ENCODE data around the gene CTSF.

Gene CTSF

DNA sequence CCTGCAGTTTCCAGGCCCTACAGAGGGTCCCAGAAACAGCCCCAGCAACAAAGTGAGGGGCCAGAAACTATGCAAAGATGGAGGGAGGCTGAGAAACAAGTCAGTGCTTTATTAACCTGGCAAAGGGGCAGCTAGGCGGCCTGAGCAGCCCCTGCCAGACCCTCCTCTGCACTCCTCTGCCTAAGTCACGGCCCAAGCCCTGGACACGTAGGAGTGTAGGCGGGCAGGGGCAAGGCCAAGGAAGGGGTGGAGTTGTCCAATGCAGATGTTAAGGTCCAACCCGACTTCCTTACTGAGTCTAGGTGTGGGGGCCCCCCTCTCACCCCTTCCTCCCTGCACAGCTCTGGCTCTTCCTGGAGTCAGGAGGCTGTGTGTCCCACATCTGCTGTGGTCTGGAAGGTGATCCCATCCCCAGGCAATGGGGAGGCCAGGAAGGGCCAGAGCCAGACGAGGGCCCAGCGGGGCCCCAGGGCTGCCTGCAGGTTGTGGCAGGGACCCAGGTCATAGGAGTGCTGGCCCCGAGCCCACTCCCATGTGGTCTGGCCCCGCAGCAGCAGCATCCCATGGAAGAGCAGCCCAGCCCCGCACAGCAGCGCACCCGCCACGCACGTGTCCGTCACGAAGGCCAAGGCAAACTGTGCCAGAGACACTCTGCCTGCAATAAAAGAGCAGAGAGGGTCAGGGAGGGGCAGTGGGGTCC lies 29.1 kb downstream of the CTSF start:
- DNase-seq (ENCODE audit: low read depth in 3 of 3) = no peak

DNA sequence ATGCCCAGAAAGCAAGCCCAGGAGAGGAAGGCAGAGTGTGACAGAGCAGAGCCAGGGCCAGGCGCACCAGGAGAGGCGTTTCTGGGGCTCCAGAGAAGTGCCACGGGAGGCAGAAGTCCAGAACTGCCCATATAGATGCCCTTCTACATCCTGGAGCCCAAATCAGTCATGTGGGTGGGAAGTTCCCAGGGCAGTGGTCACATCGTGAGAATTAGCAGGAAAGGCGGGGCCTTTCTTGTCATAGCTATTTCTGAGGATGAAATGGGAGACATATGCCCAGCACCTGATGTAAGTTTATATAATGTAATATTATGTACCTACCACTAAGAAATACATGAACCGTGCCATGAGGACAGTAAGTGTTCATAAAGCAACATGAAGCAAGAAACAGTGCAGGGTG lies 35.6 kb downstream of the CTSF start:
- DNase-seq (ENCODE audit: low read depth in 3 of 3) = no peak

DNA sequence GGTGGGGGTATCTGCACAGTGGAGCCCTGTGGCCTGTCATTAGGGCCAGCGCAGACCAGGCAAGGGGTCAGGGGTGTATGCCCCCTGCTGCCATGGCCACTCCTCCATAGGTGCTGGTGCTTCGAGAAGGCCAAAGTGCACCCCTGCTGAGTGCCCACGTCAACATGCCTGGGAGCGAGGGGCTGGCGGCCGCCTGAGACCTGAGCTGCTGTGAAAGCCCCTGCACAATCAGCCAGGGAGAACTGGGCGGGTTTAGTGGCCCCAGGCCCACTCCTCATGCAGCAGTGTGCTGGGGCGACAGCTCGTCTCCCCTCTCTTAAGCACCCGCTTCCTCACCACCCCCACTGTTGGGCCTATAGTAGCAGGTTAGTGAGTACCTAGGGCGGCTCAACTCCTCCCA lies 36.6 kb downstream of the CTSF start:
- DNase-seq (ENCODE audit: low read depth in 3 of 3) = no peak

DNA sequence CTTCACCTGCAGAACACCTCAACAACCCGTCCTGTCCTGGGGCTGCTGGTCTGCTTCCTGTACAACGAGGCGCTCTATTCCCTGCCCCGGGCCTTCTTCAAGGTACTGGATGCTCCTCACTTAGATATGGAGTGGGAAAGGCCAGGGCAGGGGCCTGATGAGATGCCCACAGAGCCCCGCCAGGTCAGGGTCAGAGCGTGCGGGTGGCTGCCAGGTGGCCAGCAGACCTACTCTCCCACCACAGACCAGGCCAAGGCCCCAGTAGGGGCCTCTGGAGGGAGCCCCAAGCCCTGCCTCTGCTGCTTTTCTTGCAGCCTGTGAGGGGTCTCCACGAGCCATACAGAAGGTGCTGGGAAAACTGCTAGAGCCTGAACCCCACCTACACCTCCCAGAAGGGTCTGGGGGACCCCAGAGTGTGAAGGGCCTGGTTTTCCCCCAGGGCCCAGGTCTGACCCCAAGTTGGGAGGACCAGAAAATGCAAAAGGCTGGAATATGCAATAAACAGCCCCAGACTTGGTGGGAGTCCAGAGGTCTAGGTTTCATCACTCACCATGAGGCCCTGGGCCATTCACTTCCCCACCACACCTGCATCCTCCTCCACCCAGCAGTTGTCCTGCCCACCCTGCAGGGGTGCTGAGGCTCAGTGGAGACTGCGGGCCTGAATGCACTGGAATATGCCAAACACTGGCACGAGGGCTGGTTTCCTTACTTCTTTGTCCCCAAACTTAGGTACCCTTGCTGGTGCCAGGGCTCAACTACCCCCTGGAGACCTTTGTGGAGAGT lies 37.3 kb downstream of the CTSF start:
- DNase-seq (ENCODE audit: low read depth in 3 of 3) = no peak

DNA sequence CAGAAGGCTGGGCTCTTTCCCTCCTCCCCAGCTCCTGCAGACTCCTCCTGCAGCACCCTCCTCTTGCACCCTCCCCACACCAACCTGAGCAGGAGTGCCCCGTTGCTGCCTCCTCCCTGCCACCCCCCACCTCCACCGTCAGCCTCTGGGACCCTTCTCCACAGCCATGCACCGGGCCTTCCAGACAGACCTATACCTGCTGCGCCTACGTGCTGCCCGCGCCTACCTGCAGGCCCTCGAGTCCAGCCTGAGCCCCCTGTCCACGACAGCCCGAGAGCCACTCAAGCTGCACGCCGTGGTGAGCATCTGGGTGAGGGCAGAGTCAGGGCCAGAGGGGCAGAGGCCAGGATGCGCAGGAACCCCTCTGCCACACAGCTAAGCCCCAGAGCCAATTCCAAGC lies 38.8 kb downstream of the CTSF start:
- DNase-seq (ENCODE audit: low read depth in 3 of 3) = no peak

DNA sequence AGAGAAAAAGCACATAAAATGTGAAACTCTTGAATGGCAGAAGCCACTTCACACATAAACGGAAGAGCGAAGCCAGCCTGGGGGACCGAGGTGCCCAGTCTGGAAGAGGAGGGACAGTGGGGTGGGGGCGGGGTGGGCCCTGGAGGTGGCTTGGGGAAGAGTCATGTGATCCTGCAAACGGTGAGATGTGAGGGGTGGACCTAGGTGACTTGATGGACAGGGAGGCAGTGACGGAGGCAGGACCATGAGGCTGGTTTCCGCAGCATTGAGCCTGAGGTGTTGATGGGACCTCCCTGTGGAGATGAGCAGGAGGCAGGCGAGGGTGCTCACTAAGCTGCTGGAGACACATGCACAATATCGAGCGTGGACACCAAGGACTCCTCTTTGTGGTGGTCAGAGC lies 39.3 kb downstream of the CTSF start:
- no peak for DNase-seq (ENCODE audit: low read depth in 3 of 3)

DNA sequence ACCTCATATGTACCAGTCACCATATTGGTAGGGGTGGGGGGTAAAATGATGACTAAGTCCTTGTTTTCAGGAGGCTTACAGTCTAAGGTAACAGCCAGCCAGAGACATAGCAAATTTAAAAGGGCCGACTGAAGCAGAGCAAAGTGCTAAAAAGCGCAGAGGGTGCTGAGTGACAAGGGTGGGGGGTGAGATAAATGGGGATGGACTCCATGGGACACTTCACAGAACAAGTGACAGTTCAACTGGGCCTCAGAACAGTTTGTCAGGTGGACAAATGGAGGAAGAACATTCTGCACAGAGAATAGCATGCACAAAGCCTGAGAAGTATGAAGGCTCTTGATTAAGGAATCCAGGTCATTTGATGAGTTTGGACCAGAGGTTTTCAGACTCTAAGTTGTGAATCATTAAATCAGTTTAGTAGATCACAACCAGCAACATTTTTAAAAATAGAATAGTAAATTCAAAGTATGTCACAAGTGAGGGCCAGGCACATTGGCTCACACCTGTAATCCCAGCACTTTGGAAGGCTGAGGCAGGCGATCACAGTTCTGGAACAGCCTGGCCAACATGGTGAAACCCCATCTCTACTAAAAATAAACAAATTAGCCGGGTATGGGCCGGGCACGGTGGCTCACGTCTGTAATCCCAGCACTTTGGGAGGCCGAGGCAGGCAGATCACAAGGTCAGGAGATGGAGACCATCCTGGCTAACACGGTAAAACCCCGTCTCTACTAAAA lies 43.9 kb downstream of the CTSF start:
- DNase-seq (ENCODE audit: low read depth in 3 of 3) = no peak

DNA sequence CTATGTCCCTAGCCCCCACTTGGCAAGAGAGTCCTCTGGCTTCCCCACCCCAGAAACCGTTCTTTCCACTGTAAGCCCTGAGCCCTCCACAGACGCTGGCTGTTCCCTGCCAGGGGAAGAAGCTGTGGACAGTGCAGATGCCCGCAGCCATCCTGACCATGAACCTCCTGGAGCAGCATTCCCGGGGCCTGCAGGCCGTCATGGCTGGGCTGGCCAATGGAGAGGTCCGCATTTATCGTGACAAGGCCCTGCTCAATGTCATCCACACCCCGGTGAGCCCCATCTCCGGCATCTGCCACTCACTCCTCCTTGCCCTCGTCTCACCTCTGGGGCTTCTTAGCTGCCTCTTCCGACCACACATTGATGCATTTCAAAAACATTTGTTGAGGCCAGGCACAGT lies 44.8 kb downstream of the CTSF start:
- no peak for DNase-seq (ENCODE audit: low read depth in 3 of 3)

Measured in stimulated activated CD4-positive, alpha-beta T cell treated with anti-CD3 and anti-CD28 coated beads, TNF-alpha, amount 100 ng/mL, for 4 hours (primary cell).